SU-DHL-6 (cell line): Measurements from ENCODE around the gene HMX1.

Experiments used
- H2AFZ ChIP-seq: fragments of 200-600 bp; sonication (generic); 2 replicates; pipeline ENCODE4 v1.6.1; 2014; ENCODE audit warnings: low read depth, mild to moderate bottlenecking, moderate library complexity, mixed read lengths, antibody characterized with exemption, low read length; ENCODE audit not compliant: severe bottlenecking
- H3F3A ChIP-seq: fragments of 200-600 bp; shearing (Covaris generic); 2 replicates; pipeline ENCODE4 v1.6.0; 2016; ENCODE audit warnings: antibody characterized with exemption, mild to moderate bottlenecking; ENCODE audit not compliant: insufficient read depth
- H3K27ac ChIP-seq: fragments of 200-600 bp; sonication (generic); 2 replicates; pipeline ENCODE4 v1.5.1; 2016; ENCODE audit warnings: low read depth, mild to moderate bottlenecking, low read length, moderate library complexity, mixed read lengths
- H3K27me3 ChIP-seq: fragments of 200-600 bp; sonication (generic), shearing (Covaris generic); 2 replicates; pipeline ENCODE4 v1.6.0; 2014; ENCODE audit warnings: mild to moderate bottlenecking, low read length
- H3K36me3 ChIP-seq: fragments of 200-600 bp; sonication (generic); 2 replicates; pipeline ENCODE4 v1.6.1; 2014; ENCODE audit warnings: mild to moderate bottlenecking, low read length, mixed read lengths
- H3K4me2 ChIP-seq: fragments of 300-600, 200-600 bp; shearing (Covaris generic), sonication (generic); 2 replicates; pipeline ENCODE4 v1.6.0; 2014; ENCODE audit warnings: low read length, low read depth, mild to moderate bottlenecking; ENCODE audit not compliant: poor library complexity, severe bottlenecking
- H3K4me3 ChIP-seq: fragments of 200-600 bp; sonication (generic); 2 replicates; pipeline ENCODE4 v1.5.1; 2014; ENCODE audit warnings: antibody characterized with exemption, low read length, mild to moderate bottlenecking, mixed read lengths; ENCODE audit not compliant: insufficient read depth, poor library complexity, severe bottlenecking
- H3K79me2 ChIP-seq: fragments of 200-600 bp; sonication (generic); 2 replicates; pipeline ENCODE4 v1.6.1; 2014; ENCODE audit warnings: mild to moderate bottlenecking, low read length, moderate library complexity; ENCODE audit not compliant: insufficient read depth
- H3K9ac ChIP-seq: fragments of 200-600 bp; sonication (generic); 2 replicates; pipeline ENCODE4 v1.7.0; 2014; ENCODE audit warnings: mild to moderate bottlenecking, low read length
- H3K9me2 ChIP-seq: fragments of 200-600 bp; sonication (generic); replicated peaks from 2 replicates; pipeline ENCODE4 v1.6.1; 2014; ENCODE audit warnings: low read length; ENCODE audit not compliant: insufficient read depth
- H3K9me3 ChIP-seq: fragments of 200-600 bp; sonication (generic); 2 replicates; pipeline ENCODE4 v1.6.1; 2014; ENCODE audit warnings: low read length, mixed read lengths; ENCODE audit not compliant: insufficient read depth
- H4K20me1 ChIP-seq: fragments of 200-600 bp; sonication (generic); 2 replicates; pipeline ENCODE4 v1.6.1; 2014; ENCODE audit warnings: low read depth, mild to moderate bottlenecking, antibody characterized with exemption, low read length, moderate library complexity, mixed read lengths
- CTCF ChIP-seq: fragments of 200-600 bp; sonication (generic); IDR thresholded peaks from one replicate; pipeline ENCODE4 v1.5.1; 2017; ENCODE audit warnings: antibody characterized with exemption, mild to moderate bottlenecking, low read length, moderate library complexity; ENCODE audit not compliant: insufficient read depth, poor library complexity, severe bottlenecking
- EZH2phosphoT487 ChIP-seq: fragments of 200-600 bp; sonication (generic), shearing (Covaris generic); conservative IDR thresholded peaks from 2 replicates; pipeline ENCODE4 v1.6.1; 2018; ENCODE audit warnings: mild to moderate bottlenecking, antibody characterized with exemption, low read length, moderate library complexity, mixed read lengths

The HMX1 gene

GRCh38 chr4:8919651-8920288 is 48.1 kb upstream of the HMX1 start:
- no peak overlapping the region for H3K4me2 ChIP-seq
- no peak overlapping the region for H3K27ac ChIP-seq
- no peaks in the 10 kb centered on the region for H4K20me1 ChIP-seq
- no peaks in the 10 kb centered on the region for H3K9me3 ChIP-seq
- no peak overlapping the region for H3K4me3 ChIP-seq
- H3K36me3 ChIP-seq = no peaks in the 10 kb centered on the region
- H3K9me2 ChIP-seq = no peaks in the 10 kb centered on the region
- H3K9ac ChIP-seq = no peak overlapping the region
- H3F3A ChIP-seq = no peaks in the 10 kb centered on the region
- H2AFZ ChIP-seq = no peak overlapping the region
- TF ChIP-seq EZH2phosphoT487 = no peak
- no peak for TF ChIP-seq CTCF
- no peaks in the 10 kb centered on the region for H3K27me3 ChIP-seq
- H3K79me2 ChIP-seq = no peaks in the 10 kb centered on the region

- H3K4me3 ChIP-seq = no peak overlapping the region
- no peaks in the 10 kb centered on the region for H3K79me2 ChIP-seq
- H3K9me2 ChIP-seq = no peaks in the 10 kb centered on the region
- H3K27me3 ChIP-seq = no peaks in the 10 kb centered on the region
- no peak overlapping the region for H3K4me2 ChIP-seq
- no peaks in the 10 kb centered on the region for H3F3A ChIP-seq
- no peaks in the 10 kb centered on the region for H3K36me3 ChIP-seq
- TF ChIP-seq CTCF (peak; percentile 64), EZH2phosphoT487 (no peak)
- no peaks in the 10 kb centered on the region for H3K9me3 ChIP-seq
- no peaks in the 10 kb centered on the region for H4K20me1 ChIP-seq
- H3K9ac ChIP-seq = no peak overlapping the region
- H3K27ac ChIP-seq = no peak overlapping the region
- no peak overlapping the region for H2AFZ ChIP-seq
Observed at GRCh38 chr4:8917868-8918783, 46.5 kb upstream of the HMX1 start.

- no peak overlapping the region for H3K4me3 ChIP-seq
- H2AFZ ChIP-seq = no peak overlapping the region
- H4K20me1 ChIP-seq = no peaks in the 10 kb centered on the region
- no peaks in the 10 kb centered on the region for H3F3A ChIP-seq
- H3K4me2 ChIP-seq = no peak overlapping the region
- no peak overlapping the region for H3K9ac ChIP-seq
- H3K36me3 ChIP-seq = no peaks in the 10 kb centered on the region
- H3K79me2 ChIP-seq = no peaks in the 10 kb centered on the region
- TF ChIP-seq CTCF = no peak
- no peak for TF ChIP-seq EZH2phosphoT487
- H3K9me3 ChIP-seq = no peaks in the 10 kb centered on the region
- H3K27ac ChIP-seq = no peak overlapping the region
- H3K27me3 ChIP-seq = no peaks in the 10 kb centered on the region
- H3K9me2 ChIP-seq = no peaks in the 10 kb centered on the region
Observed at GRCh38 chr4:8917321-8917811, 45.7 kb upstream of the HMX1 start.
